Left cardiac atrium (tissue), 4 donors: ENCODE measurements around the gene DRD3. TPM values are rescaled to one million over a fixed set of nuclear protein-coding genes. Genes with fewer than 3 reads are reported as not detected.

Experiments used
- ATAC-seq, 2 donors: fragments of 200-7000 bp; cut with Tn5 transposase; one replicate each; pipeline ENCODE4 v1.9.1; 2020; ENCODE audit warnings: mild to moderate bottlenecking in 2 of 2, moderate library complexity in 2 of 2
- DNase-seq: peaks from one replicate; pipeline ENCODE4 v3.0.0-alpha.2; 2020
- intact Hi-C, 2 donors: fragments of 100-400 bp; cut with DNase I; formaldehyde crosslinking; loops; one replicate each; pipeline versions ENCODE4 v1.14.1 to v1.15.1; 2022 to 2023
- total RNA-seq, 2 donors: library from RNA; stranded (reverse); fragmentation: NEBNext Ultra II Directional; extraction: Animal tissue kit (Norgen Biotek cat#: 25700); gene quantifications; one replicate each; pipeline ENCODE4 v1.2.1, GENCODE V29; 2021
- donor health status: DM: no; HTN: yes; CAD: no.
- donor health status: DM: no; HTN: yes; CAD: no; lungs with severe emphysema.
- donor health status: DM: yes; HTN: yes; CAD: no.
- donor health status: Dilated cardiomyopathy.

The DRD3 gene
- total RNA-seq, 2 donors from 2014 or later = not detected

- no peak for ATAC-seq
- DNase-seq = no peak
- intact Hi-C loops = no loop called here
Measured at GRCh38 chr3:114194750-114195149, 15.9 kb upstream of the DRD3 start.

DNA sequence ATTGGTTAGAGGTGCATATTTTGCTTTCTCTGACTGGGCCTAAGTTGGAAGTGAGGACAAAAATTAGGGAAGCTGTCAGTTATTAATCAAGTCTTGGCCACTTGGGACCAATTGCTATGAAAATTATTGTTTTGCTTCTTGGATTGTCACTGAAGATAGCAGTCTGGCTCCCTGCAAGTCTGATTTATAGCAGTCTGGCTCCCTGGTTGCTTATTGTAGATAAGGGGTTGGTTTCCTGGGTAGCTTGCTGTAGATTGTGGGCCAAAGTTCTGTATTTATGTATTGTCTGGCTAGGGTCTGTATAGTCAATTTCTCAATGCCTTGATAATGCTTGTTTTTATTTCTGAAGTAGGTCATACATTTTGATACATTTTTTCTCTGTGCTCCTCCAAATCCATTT is 13.3 kb upstream of the DRD3 start:
- intact Hi-C loops = no loop called here
- ATAC-seq (no peak), DNase-seq (no peak)

GRCh38 chr3:114186501-114186900 is 7.6 kb upstream of the DRD3 start:
- no peak for ATAC-seq
- intact Hi-C loops = no loop called here
- no peak for DNase-seq

DNA sequence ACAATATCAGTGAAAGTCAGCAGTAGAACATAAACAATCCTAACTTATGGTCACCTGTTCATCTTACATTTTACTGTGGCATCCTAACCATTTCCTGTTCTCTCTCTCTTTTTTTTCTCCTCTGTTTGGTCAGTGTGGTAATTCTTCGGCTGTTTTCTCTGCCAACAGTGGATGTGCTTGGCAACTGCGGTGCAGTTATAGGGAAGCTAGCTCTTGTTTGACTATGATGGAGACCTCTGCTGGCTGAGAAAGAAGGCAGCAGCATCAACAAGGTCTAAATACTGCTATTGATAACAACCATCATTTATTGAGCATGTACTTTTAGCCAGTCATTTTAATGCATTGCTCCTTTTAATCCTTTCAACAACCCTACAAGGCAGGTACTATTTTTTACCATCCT is 723 bp upstream of the DRD3 start:
- ATAC-seq = no peak

GRCh38 chr3:114176890-114177289 is 2.0 kb downstream of the DRD3 start:
- ATAC-seq (no peak), DNase-seq (no peak)
- intact Hi-C loops = no loop called here

More for the DNA sequence above, 723 bp upstream of the DRD3 start:
- intact Hi-C loops = no loop called here
- no peak for DNase-seq

GRCh38 chr3:114176487-114176886 is 2.4 kb downstream of the DRD3 start:
- DNase-seq = no peak
- ATAC-seq = no peak
- intact Hi-C loops = no loop called here

GRCh38 chr3:114175204-114175987 is 3.5 kb downstream of the DRD3 start:
- DNase-seq = no peak
- intact Hi-C loops = no loop called here
- ATAC-seq = no peak

GRCh38 chr3:114171677-114172076 is 7.2 kb downstream of the DRD3 start:
- intact Hi-C loops = no loop called here
- ATAC-seq (no peak), DNase-seq (no peak)

DNA sequence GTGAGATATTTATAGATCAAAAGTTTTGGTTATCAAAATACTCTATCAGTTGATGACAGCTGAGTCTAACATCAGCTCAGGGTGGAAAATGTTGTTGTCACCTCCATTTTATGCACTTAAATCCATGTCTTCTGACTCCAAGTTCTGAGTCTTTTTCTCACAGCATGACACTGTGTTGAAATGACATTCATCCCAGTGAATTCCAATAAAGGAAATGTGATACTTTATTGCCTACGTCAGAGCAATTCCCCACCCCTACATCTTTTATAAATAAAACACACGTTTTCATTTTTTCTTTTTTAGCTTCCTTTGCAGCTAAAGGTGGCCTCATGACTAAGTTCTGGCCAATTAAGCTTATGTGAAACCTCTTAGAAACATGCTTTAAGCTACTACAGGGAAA is 10.7 kb downstream of the DRD3 start:
- intact Hi-C loops = no loop called here
- DNase-seq = no peak
- ATAC-seq = no peak

- ATAC-seq (no peak), DNase-seq (no peak)
- intact Hi-C loops = no loop called here
Measured at GRCh38 chr3:114157321-114157720, 21.5 kb downstream of the DRD3 start.

GRCh38 chr3:114155370-114155821 is 23.5 kb downstream of the DRD3 start:
- ATAC-seq = no peak
- DNase-seq = peak; percentile 21
- intact Hi-C loops = no loop called here

DNA sequence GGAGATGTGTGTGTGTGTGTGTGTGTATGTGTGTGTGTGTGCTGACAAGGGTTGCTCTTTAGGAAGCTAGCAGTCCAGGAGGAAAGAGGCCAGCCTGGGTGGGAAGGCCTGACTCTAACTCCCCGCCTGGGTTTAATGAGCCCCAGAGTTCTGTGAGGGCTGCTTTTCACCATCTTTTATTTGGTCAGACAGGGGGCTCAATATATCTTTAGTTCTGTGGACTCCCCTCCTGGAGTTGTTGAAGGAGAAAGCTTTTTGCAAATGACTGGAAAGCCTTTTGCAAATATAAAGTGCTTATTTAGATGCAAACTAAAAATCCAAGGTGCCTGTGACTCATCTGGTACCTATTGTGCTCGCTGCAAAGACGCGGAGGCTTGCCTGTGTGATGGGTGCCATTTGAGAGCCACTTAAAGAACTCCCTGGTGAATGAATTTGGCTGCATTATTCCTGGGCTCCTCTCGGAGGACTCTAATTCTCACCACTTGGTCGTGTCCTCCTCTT is 24.5 kb downstream of the DRD3 start:
- intact Hi-C loops = loop anchor here in 1 of 2 donors (5.0 kb wide), 1 partner anchor 183 kb away; no protein-coding TSS in a partner anchor
- DNase-seq (no peak), ATAC-seq (no peak)

DNA sequence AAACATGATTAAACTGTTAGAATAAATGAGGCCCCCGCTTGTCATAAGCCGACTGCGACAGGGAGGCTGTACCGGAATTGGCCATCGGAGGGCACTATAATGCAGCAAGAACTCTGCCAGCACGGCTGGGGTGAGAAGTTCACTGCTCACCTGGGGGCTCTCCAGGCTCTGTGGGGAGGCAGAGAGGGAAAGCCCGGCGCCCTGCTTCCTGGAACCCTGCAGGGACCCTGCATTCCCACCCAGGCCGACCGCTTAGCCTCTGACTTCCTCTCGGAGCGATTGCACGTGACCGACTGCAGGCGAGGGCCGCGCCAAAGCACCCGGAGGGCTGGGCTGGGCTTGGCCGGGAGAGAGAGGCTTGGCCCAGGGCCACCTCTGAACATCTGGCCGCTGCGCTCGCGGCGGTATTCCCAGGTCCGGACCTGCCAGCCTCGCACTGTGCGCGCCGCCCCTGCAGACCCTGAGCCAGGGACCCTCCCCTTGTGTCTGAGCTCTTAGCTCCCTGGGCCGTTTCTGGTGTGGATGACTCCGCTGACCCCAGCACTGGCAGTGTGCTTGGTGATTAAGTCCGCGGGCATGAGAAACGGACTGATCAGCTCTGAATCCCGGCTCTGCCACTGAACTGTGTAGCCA is 26.2 kb downstream of the DRD3 start:
- intact Hi-C loops = loop anchor here in 1 of 2 donors (5.0 kb wide), 1 partner anchor 185 kb away; no protein-coding TSS in a partner anchor
- ATAC-seq (peak; percentile 94 to 95), DNase-seq (peak; percentile 76)

DNA sequence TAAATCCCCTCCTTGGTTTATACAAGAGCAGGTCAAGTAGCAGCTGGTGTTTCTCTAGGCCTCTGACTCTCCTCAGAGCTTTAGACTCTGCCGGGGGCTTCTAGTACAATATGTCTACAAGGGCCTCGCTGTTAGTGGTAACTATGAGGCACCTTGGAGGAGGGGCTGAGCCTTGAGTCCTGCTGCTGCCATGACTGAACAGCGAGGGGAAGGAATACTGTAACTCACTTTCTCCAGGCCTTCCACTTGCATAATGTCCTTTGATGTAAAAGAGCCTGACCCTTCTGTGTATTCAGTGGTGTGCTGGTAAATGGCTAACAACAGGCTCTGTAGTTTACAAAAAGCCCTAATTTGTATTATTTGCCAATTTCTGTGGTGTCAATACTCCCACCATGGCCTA is 27.8 kb downstream of the DRD3 start:
- ATAC-seq = no peak
- intact Hi-C loops = loop anchor here in 1 of 2 donors (5.0 kb wide), 1 partner anchor 186 kb away; no protein-coding TSS in a partner anchor
- no peak for DNase-seq

DNA sequence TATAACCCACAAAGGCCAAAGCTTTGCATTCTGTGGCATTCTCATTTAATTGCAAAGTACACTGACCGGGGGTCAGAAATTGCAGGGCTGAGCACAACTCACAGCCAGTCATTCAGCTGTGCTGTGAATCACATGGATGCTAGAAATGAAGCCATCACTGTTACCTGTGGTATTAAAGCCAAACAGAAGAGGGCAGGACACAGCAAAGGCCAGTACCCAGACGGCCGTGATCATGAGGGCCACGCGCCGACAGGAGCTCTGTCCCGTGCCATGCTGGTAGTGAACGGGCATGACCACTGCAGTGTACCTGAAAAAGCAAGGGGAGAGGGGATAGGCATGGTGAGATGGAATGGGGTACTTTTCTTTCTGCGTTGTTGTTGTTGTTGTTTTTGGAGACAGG is 31.6 kb downstream of the DRD3 start:
- intact Hi-C loops = no loop called here
- ATAC-seq = no peak
- DNase-seq = no peak

DNA sequence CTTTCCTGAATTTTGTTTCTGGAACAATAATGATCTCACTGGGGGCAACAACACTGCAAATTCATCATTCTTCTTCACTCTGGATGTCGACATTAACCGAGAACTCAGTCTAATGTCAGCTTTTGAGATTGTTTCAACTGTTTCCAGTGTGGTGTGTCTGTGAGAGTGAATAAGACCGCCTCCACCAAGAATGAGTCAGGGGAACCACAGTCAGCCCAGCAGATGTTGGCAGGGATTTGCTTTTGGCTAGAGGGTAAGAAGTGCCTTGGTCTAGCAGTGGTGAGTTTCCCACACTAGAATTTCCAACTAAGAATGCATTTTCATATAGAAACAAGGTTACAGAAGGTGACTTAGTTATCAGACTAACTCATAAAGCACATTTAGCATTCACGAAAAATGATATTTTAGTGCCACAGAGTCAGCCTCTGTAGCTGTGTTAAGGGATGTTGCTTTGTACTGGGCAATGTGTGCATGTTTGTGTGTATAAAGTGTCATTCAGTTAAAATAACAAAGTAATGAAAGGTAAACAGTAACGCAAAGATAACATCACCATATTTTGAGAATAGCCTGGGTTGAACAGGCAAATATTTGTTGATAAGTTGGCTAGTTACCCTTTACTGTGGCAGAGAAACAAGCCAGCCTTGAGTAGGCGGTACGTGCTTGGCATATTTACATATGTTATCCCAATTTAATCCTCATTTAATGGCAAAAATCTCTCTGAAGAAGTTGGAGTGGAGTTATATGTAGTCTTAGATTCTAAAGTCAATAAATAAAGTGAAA is 33.8 kb downstream of the DRD3 start:
- intact Hi-C loops = no loop called here
- ATAC-seq (peak; percentile 55 to 97), DNase-seq (peak; percentile 34)

GRCh38 chr3:114143817-114144216 is 35.0 kb downstream of the DRD3 start:
- intact Hi-C loops = no loop called here
- peak; percentile 23 for DNase-seq
- peak in 1 of 2 donors; percentile 74 for ATAC-seq

- DNase-seq = no peak
- ATAC-seq = no peak
- intact Hi-C loops = no loop called here
Measured at GRCh38 chr3:114139836-114140235, 39.0 kb downstream of the DRD3 start.

- intact Hi-C loops = no loop called here
- ATAC-seq (no peak), DNase-seq (no peak)
Measured at GRCh38 chr3:114133947-114134346, 44.9 kb downstream of the DRD3 start.

GRCh38 chr3:114132500-114132899 is 46.4 kb downstream of the DRD3 start:
- intact Hi-C loops = no loop called here
- ATAC-seq (no peak), DNase-seq (no peak)
